Ishikawa (cell line): Measurements from ENCODE around the gene NKAP.

ENCODE experiments used
- CEBPB ChIP-seq: IDR thresholded peaks from 2 replicates; pipeline ENCODE4 v1.6.1; 2012
- CREB1 ChIP-seq: IDR thresholded peaks from 2 replicates; pipeline ENCODE4 v1.6.1; 2012; ENCODE audit warnings: low read depth
- EP300 ChIP-seq: IDR thresholded peaks from 2 replicates; pipeline ENCODE4 v1.6.1; 2012; ENCODE audit warnings: borderline replicate concordance
- FOXM1 ChIP-seq: IDR thresholded peaks from 2 replicates; pipeline ENCODE4 v1.6.1; 2012; ENCODE audit warnings: low read depth, borderline replicate concordance
- NFIC ChIP-seq: IDR thresholded peaks from 2 replicates; pipeline ENCODE4 v1.6.1; 2012
- REST ChIP-seq: IDR thresholded peaks from 2 replicates; pipeline ENCODE4 v1.6.1; 2012; ENCODE audit warnings: low read depth, mild to moderate bottlenecking
- TEAD4 ChIP-seq: IDR thresholded peaks from 2 replicates; pipeline ENCODE4 v1.6.1; 2012
- YY1 ChIP-seq: IDR thresholded peaks from 2 replicates; pipeline ENCODE4 v1.6.1; 2012; ENCODE audit warnings: low read depth
- TF ChIP-seq, protein P1 (sequence below): IDR thresholded peaks from 2 replicates; pipeline ENCODE4 v1.6.1; 2012
- TF ChIP-seq, protein P2 (sequence below): IDR thresholded peaks from 2 replicates; pipeline ENCODE4 v1.6.1; 2012

- no peak for TF ChIP-seq EP300
- TF ChIP-seq NFIC = no peak
- no peak for TF ChIP-seq YY1
- TF ChIP-seq CREB1 = no peak
- TF ChIP-seq, protein P1, sequence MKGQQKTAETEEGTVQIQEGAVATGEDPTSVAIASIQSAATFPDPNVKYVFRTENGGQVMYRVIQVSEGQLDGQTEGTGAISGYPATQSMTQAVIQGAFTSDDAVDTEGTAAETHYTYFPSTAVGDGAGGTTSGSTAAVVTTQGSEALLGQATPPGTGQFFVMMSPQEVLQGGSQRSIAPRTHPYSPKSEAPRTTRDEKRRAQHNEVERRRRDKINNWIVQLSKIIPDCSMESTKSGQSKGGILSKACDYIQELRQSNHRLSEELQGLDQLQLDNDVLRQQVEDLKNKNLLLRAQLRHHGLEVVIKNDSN = no peak
- TF ChIP-seq REST = no peak
- TF ChIP-seq, protein P2, sequence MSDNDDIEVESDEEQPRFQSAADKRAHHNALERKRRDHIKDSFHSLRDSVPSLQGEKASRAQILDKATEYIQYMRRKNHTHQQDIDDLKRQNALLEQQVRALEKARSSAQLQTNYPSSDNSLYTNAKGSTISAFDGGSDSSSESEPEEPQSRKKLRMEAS = no peak
- TF ChIP-seq TEAD4 = no peak
- TF ChIP-seq CEBPB = no peak
- TF ChIP-seq FOXM1 = no peak
Observed at GRCh38 chrX:119991005-119991787, 47.6 kb upstream of the NKAP start.
